ENCODE data around the gene CACNA1H. TPM values are rescaled to one million over a fixed set of nuclear protein-coding genes. Genes with fewer than 3 reads are reported as not detected.

The CACNA1H gene
- total RNA-seq, 1 experiment from 2014 or later, result 24.3 TPM

DNA sequence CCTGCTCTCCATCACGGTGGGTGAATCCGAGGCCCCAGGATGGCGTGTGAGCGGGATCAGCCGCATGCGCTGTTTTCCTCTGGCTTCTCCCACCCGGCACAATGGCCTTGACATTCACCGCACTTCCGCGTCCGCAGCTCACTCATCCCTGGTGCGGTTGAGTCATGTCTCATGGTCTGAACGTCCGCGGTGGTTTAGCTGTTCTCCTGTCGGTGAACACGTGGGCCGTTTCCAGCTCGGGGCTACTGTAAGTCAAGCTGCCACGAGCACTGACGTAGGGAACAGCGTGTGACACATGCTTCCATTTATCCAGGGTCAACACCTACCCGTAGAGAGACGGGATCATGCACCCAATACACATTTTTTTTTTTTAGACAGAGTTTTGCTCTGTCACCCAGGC lies 15.3 kb upstream of the CACNA1H start:
- Histone ChIP-seq H3K4me3 (replicated peaks in 1 of 2; ENCODE audit: low read depth in 1 of 2, low read length in 2 of 2) (no peak overlapping the region), H3K9me2 (ENCODE audit: insufficient read depth) (no peaks in the 10 kb centered on the region), H2AFZ (ENCODE audit: low read depth, low read length, poor library complexity, severe bottlenecking) (no peak overlapping the region), H3K4me1 (ENCODE audit: control insufficient read depth in 1 of 2, insufficient read depth in 2 of 2, low read length in 2 of 2) (peaks cover 0 to 5% of the 10 kb centered on the region in 2 experiments; a peak in 1 of 4 replicates), H3K79me2 (ENCODE audit: insufficient read depth, low read length) (no peaks in the 10 kb centered on the region), H3K9ac (ENCODE audit: low read length) (no peak overlapping the region), H3K4me2 (ENCODE audit: low read length) (no peak overlapping the region), H3K9me3 (ENCODE audit: control insufficient read depth in 1 of 2, insufficient read depth in 1 of 2, low read depth in 1 of 2, low read length in 2 of 2) (no peaks in the 10 kb centered on the region), H4K20me1 (ENCODE audit: insufficient read depth) (no peaks in the 10 kb centered on the region), H3K27ac (ENCODE audit: low read depth, low read length) (no peak overlapping the region), H3K36me3 (ENCODE audit: control insufficient read depth in 1 of 2, insufficient read depth in 2 of 2, low read length in 2 of 2) (no peaks in the 10 kb centered on the region), H3K27me3 (ENCODE audit: insufficient read depth, low read length) (no peaks in the 10 kb centered on the region)
- no peak for ATAC-seq
- CTCF ChIA-PET, result no interaction called here
- TF ChIP-seq YY1 (IDR thresholded peaks at IDR 0.05; ENCODE audit: extremely low read depth, insufficient replicate concordance, low read depth, low read length) (no peak), ZNF274 (IDR thresholded peaks at IDR 0.05; ENCODE audit: low read depth, low read length) (no peak), TCF7L2 (IDR thresholded peaks at IDR 0.05; ENCODE audit: borderline replicate concordance, extremely low read depth, insufficient read depth, insufficient read length) (peak; percentile 47), EZH2 (IDR thresholded peaks at IDR 0.05) (no peak), ELF1 (IDR thresholded peaks at IDR 0.05; ENCODE audit: borderline replicate concordance, low read depth) (no peak), ZBTB33 (IDR thresholded peaks at IDR 0.05; ENCODE audit: extremely low read depth, insufficient replicate concordance, low read length) (no peak), EZH2phosphoT487 (IDR thresholded peaks at IDR 0.05; ENCODE audit: borderline replicate concordance) (no peak), POLR2A (IDR thresholded peaks at IDR 0.05; ENCODE audit: borderline replicate concordance, extremely low read depth, insufficient read depth, insufficient read length) (peak; percentile 32), SIN3A (IDR thresholded peaks at IDR 0.05; ENCODE audit: low read depth) (no peak), SP1 (IDR thresholded peaks at IDR 0.05; ENCODE audit: low read depth) (no peak), SRF (IDR thresholded peaks at IDR 0.05; ENCODE audit: low read depth) (no peak)
- TF ChIP-seq, protein P1, sequence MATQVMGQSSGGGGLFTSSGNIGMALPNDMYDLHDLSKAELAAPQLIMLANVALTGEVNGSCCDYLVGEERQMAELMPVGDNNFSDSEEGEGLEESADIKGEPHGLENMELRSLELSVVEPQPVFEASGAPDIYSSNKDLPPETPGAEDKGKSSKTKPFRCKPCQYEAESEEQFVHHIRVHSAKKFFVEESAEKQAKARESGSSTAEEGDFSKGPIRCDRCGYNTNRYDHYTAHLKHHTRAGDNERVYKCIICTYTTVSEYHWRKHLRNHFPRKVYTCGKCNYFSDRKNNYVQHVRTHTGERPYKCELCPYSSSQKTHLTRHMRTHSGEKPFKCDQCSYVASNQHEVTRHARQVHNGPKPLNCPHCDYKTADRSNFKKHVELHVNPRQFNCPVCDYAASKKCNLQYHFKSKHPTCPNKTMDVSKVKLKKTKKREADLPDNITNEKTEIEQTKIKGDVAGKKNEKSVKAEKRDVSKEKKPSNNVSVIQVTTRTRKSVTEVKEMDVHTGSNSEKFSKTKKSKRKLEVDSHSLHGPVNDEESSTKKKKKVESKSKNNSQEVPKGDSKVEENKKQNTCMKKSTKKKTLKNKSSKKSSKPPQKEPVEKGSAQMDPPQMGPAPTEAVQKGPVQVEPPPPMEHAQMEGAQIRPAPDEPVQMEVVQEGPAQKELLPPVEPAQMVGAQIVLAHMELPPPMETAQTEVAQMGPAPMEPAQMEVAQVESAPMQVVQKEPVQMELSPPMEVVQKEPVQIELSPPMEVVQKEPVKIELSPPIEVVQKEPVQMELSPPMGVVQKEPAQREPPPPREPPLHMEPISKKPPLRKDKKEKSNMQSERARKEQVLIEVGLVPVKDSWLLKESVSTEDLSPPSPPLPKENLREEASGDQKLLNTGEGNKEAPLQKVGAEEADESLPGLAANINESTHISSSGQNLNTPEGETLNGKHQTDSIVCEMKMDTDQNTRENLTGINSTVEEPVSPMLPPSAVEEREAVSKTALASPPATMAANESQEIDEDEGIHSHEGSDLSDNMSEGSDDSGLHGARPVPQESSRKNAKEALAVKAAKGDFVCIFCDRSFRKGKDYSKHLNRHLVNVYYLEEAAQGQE (IDR thresholded peaks at IDR 0.05; ENCODE audit: low read depth), result no peak
- intact Hi-C loops (cut with micrococcal nuclease), result no loop called here
- no peak for DNase-seq (ENCODE audit: low read depth, low spot score)
- POLR2A ChIA-PET, result no interaction called here
- RAD21 ChIA-PET (ENCODE audit: low non-redundant PET in 1 of 2, low total read pairs in 2 of 2, uncharacterized antibody in 2 of 2, unreplicated experiment in 2 of 2), result no interaction called here
- no TSS peak for BruUV-seq (replicated peaks)
